HG02763 (cell line): ENCODE data around the gene ZPBP.

Experiments
- ATAC-seq: cut with Tn5 transposase; IDR thresholded peaks from one replicate; pipeline ENCODE4 v1.9.1; 2021; ENCODE audit warnings: mild to moderate bottlenecking, moderate library complexity; ENCODE audit not compliant: unreplicated experiment

The ZPBP gene, protein sequence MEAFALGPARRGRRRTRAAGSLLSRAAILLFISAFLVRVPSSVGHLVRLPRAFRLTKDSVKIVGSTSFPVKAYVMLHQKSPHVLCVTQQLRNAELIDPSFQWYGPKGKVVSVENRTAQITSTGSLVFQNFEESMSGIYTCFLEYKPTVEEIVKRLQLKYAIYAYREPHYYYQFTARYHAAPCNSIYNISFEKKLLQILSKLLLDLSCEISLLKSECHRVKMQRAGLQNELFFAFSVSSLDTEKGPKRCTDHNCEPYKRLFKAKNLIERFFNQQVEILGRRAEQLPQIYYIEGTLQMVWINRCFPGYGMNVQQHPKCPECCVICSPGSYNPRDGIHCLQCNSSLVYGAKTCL

DNA sequence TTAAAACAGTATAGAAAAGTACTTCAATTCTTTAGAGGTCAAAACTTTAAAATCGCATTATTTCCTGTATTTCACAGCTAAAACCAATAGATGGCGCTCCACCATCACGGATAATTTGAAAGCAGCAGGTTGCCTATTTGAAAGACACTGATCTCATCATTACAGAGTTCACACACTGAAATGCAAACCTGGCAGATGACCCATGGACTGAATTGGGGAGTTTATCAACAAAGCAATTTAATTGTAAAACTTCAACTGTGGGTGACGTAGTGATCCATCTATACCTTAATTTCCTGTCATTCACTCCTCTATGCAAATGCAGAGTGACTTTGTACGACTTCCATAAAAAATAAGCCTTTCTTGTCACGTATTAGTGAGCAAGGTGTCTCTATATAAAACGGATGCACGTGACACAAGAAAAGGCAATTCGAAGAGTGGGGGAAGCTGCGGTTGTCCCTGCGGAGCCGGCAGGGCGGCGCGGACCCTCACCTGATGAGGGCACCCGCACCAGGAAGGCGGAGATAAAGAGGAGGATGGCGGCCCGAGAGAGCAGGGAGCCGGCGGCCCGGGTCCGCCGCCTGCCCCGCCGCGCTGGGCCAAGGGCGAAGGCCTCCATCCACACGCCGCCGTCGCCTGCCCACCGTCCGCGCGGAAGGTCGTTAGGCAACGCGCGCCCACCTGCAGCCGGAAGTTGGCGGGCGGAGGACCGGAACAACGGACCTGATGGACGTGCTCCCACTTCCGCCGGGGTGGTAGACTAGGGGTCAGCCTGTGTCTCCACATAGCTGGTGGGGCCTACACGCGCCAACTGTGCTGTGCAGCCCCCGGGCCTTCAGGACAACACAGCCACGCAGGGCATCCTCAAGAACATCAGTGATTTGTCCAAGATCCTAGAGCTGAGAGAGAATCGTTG, at the start of gene ZPBP:
TSS of gene ZPBP (minus strand) at position 668 of the 913 bp plus-strand sequence. CDS start at position 616, 52 bp downstream.
- ATAC-seq, result peak; percentile 64

DNA sequence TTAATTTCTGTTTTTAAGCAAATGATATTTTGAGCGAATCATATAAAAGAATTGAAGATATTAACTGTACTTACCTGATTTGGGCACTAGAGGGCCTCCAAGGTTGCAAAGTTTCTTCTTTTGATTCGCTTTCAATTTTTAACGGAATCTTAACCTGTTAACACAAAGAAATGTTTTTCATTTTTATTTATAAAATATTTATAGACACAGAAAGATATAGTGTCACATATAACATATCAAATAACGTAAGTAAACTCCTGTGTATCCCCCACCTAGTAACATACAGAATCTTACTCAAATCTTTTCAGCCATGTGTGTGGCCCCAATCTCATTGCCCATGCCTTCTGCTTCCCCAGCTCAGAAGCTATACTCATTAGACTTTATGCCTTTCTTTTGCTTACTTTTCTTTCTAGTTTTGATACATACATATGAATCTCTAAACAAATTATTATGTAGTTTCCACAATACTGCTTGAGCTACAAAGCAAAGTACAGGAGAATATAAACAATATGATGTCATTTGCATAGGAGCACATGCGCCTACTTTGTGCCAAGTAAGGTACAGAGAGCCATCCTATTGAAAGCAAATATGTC, 49.5 kb upstream of the ZPBP start:
- ATAC-seq, result no peak

DNA sequence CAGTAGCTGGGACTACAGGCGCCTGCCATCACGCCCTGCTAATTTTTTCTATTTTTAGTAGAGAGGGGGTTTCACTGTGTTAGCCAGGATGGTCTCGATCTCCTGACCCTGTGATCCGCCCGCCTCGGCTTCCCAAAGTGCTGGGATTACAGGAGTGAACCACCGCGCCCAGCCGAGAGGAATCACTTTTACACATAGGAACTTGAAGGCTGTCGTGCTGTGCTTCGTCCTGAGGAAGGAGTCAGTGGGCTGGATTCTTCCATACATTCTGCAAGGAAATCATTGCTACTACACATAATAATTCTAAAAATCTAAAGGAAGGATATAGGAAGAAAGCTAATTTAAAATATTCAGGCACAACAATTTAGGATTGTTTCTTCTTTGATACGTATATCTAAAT, 48.8 kb upstream of the ZPBP start:
- ATAC-seq, result no peak

DNA sequence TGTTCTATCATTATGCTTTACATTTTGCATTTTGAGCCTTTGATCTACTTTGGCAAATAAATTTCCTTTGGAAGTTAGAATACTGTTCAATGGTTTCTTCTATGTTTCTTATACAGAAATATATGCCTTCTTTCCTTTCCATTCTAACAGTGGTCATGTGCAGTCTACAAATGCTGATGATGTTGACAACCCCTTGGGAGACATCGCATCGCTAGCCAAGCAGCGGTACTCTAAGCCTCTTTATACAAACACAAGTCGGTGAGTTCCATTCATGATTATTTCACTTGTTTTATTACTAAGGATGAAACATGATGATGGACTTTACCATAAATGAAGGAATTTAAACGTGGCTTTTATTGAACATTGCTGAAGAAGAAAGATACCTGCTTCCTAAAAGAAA, 48.1 kb upstream of the ZPBP start:
- no peak for ATAC-seq

DNA sequence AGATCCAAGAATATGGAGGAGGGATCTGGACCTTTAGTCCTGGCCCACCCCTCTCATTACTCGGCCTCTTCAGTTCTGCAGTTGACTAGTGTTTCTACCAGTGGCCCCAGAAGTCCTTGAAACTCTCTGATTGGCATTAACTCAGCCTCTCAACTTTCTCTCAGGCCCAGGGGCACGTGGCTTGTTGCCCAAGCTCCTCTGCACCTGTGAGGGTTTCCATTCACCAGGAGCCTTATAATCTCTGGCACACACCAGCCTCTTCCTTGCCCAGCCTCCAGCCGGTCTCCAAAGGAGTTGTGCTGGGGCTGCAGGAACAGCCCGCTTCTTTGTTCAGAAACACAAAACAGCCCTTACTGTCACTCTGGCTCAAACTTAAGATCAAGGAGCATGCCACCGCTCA, 47.6 kb upstream of the ZPBP start:
- ATAC-seq, result no peak

DNA sequence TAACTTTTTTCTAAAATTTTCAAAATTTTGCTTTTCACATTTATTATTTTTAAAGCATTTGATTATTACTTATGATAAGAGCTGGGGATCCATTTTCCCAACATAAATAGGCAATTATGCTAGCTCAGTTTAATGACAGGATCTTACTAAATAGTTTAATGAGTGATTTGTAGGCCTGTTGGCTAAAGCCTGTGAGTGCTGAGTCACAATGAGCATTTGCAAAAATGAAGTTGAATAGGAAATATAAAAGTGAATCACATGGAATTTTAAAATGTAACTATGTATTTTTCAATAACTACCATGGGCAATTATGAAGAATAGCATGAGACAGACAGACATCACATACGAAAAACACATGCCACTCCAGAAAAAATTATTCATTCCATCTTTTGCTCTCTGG, 45.1 kb upstream of the ZPBP start:
- ATAC-seq, result no peak

DNA sequence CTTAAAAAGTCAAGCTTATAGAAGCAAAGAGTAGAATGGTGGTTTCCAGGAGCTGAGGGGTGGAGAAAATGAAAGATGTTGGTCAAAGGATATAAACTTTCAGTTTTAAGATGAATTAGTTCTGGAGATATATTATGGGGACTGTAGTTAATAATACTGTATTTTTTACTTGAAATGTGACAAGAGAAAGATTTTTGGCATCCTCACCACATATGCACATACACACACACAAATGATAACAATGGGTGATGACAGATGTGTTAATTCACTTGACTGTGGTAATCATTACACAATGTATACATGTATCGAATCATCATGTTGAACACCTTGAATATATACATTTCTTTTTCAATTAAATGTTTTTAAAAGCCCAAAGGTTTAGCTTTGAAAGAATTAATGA, 32.7 kb upstream of the ZPBP start:
- no peak for ATAC-seq

DNA sequence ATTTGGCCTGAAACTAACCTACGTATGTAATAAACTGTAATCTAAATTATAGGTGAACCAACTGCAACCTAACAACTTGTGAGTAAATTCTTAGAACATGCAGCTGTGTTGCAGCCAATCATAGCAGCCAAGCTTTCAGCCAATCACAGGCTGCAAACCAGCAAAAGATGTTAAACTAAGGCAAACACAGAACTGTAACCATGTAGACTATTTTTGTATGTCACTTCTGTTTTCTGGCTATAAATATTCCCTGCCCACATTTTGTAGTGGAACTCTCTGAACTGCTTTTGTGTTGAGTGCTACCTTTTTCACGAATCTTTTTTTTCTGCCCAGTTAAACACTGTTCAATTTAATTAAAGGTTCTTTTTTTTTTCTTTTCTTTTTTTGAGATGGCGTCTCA, 28.2 kb upstream of the ZPBP start:
- peak; percentile 79 for ATAC-seq

DNA sequence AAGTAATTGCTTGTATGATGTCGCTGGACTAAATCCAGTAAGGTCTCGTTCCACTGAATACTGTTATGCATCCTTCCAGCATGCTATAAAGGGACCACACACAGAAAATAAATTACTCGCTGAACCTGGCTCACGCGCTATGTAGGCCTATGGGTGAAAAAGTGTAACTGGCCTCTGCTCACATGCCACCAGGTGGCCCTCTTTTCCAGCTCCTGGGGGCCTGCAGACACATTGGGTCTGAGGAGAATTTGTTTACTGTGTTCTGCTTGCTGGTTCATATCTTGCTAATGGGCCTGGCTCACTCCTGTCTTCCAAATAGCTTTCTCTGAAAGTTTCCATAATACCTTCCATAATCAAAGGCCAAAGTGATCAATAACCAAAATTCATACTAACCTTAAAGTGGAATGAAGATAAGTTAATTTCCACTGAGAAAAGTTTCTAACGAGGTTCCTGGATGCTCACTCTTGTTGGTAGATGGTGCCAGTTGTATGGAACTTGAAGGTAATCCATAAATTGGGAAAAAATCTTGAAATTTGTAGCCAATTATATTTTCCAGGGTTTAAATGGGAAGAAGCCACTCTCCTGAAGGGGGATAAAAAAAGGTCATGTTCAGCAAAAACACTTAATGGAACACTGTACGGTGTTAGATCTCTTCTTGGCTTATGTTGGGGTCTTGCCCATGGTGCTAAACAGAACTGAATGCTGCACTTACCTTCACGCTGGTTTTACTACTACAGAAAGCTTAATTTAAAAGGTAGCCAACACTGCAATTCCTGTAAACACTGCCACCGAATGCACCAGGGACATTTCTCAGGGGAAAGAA, 27.0 kb upstream of the ZPBP start:
- ATAC-seq, result peak; percentile 79

DNA sequence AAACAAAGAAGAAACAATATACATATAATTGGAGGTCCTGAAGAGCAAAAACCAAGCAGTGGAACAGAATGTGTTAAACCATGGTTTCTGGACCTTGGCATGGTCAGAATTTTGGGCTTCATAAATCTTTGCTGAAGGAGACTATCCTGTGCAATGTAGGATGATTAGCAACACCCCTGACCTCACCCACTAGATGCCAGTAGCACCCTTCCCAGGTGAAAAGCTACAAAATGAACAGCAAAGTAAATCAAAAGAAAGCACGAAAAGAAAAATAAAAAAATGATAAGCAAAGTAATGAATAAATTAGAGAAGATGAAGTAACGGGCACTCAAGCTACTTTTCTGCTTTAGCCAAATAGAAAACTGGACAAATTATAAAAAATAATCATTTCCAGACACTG, 19.2 kb upstream of the ZPBP start:
- no peak for ATAC-seq

DNA sequence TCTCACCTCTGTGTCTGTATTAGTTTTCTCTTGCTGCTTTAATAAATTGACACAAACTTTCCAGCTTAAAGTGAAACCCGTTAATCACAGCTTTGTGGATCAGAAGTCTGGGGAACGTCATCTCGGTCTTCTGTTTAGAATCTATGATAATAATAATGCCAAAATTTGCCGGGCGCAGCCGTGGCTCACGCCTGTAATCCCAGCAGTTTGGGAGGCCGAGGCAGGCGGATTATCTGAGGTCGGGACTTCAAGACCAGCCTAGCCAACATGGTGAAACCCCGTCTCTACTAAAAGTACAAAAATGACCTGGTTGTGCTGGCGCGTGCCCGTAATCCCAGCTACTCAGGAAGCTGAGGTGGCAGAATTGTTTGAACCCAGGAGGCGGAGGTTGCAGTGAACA, 8.8 kb upstream of the ZPBP start:
- no peak for ATAC-seq

DNA sequence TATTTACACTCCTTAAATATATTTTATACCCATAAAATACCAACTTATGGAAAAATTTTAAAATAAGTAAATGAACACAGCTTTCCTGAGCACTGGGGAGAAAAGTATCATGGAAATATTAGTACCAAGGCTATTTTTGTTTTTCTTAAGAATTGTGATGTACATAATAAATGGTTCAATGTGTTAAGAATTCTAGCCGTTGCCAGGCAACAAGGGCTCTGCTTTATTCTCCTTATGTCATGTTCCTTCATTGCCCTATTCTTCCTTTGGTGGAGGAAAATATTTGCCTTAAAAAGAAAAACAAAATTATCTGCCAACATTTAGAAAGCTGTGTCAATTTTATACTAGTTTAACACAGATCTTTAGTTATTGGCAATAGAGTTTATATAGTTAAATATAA, 2.6 kb upstream of the ZPBP start:
- no peak for ATAC-seq

DNA sequence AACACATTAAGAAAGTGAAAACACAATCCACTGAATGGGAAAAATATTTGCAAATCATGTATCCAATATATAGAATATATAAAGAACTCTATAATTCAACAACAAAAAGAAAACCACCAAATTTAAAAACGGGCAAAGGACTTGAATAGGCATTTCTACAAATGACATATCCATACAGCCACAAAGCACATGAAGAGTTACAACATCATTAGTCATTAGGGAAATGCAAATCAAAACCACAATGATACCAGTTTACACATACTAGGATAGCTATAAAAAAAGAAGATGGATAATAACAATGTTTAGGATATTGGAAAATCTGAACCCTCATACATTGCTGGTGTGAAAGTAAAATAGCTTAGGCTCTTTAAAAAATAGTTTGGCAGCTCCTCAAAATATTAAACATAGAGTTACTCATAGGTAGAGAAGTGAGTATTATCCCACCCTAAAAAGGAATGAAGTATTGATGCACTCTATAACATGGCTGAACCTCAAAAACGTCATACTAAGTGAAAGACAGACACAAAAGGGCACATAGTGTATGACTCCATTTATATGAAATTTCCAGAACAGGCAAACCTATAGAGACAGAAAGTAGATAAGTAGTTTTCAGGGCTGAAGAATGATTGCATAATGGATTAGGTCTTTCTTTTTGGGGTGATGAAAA, 4.5 kb downstream of the ZPBP start:
- ATAC-seq, result no peak

DNA sequence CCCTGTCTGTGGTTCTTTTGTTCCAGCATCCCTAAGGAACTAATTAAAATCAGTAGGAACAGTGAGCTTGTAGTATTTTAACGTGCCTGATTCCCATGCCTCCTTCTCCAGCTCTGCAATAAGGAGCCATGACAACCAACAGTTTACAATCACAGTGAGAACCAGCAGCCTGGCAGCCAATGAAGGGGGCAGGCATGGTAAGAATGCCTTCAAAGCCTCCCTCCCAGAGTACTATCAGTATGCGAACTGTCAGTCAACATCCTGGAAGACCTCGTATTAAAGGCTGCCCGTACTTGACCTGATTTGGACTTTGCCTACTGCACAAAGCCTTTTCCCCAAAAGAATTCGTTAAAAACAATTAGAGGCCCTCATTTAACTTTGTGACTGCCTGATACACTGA, 7.7 kb downstream of the ZPBP start:
- ATAC-seq, result no peak

DNA sequence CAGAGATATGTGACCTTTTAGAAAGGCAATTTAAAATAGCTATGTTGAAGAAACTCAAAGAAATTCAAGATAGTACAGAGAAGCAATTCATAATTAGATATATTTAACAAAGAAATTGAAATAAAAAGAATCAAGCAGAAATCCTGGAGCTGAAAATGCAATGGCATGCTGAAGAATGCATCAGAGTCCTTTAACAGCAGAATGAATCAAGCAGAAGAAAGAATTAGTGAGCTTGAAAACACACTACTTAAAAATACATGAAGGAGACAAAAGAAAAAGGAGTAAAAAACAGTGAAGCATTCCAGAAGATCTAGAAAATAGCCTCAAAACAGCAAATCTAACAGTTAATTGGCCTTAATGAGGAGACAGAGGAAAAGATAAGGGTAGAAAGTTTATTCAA, 20.0 kb downstream of the ZPBP start:
- ATAC-seq, result no peak

DNA sequence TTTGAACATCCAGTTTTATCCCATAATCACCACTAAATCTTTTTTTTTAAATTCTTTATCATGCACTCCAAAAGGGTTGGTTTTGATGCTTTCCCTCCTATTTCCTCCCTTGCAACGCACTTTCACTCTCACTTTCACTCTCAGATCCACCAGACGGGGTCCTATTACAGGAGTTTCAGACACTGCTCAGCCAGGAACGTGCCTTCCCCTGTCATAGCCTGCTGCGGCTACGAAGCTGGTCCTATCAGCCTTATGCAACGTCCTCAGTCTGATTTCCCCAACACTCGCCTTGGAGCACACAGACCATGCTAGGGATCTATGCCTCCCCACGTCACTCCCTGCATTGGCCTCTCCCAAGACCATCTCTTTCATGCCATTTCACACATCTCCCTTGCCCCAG, 23.4 kb downstream of the ZPBP start:
- no peak for ATAC-seq

DNA sequence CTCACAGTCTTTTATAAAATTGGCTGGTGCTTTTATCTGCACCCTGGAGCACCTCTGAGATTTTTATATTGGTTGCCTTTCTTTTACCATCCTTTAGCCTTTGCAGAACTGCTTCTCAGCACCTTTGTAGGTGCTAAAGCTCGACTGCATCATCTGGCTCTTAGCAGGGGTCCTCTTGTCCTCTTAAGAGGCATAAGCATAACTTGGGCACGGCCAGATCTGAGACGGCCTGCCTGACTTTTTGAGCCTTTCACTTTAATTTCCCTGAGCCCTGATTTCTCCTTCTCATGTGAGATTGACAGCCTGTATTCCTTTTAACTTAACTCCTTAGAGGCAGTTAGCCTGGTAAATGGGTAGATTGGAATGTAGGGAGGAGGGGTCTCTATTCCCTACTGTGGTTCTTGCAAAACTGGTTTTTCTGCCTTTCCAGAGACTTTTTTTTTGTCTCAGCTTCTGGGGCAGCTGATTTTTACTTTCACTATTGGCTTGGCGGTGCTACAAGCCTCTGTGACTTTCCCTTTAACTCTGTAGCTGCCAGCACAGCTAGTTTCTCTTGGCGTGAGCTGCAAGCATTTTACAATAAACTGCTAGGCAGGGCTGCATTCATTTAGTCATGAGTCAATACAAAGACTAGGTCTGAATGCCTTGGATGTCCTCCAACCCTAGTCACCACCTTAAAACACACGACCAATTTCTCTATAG, 24.0 kb downstream of the ZPBP start:
- no peak for ATAC-seq

DNA sequence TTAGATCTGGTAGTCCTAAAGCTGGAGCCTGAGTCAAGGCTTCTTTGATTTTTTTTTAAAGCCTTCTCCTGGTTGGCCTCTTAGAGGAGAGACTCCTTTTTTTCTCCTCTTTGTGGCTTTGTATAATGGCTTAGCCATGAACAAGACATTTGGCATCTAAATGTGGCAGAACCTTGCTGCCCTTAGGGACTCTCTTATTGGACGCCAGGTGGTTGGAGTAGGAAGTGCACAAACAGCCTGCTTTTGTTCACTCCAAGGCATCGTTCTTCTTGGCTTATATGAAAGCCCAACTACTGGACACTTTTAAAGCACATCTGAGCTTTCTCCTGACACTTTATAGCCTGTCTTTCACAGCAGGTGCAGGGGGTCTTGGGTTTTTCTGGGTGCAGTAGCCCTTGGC, 25.0 kb downstream of the ZPBP start:
- no peak for ATAC-seq

DNA sequence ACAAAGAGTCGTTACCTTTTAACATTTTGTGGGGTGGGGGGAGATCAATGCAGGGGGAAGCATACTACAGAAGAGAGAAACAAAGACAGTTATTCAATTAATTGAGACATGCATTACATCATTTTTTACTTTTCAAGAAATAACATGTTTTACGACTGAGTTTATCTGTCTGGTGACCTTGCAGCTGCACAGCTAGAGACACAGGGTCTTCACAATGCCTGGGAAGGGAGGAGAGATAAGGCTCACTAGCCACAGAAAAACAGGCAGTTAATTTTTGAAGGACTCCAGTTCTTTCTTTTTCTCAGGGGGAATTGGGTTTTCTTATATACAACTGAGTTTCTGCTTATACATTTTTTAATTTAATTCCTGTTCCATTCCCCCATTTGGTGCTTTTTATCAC, 30.1 kb downstream of the ZPBP start:
- no peak for ATAC-seq

DNA sequence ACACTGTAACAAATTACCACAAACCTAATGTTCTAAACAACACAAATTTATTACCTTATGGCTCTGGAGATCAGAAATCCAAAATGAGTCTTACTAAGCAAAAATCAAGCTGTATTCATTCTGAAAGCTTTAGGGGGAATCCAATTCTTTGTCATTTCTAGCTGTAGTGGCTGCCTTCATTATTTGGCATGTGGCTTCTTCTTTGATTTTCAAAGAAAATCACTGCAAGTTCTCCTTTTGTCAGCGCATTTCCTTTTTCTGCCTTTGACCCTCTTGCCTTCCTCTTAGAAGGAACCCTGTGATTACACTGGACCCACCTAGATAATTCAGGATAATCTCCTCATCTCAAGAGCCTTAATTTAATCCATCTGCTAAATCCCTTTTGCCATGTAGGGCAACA, 36.9 kb downstream of the ZPBP start:
- ATAC-seq, result no peak
